ENCODE measurements around the gene SLC47A2.
A peak's percentile ranks its signal among the peaks of the same experiment; 100 is the strongest.

GRCh38 chr17:19744922-19745757 lies 28.8 kb upstream of the SLC47A2 start:
- peak; percentile 36; the same call in 1 of the 2 replicates for TF ChIP-seq CTCF (IDR thresholded peaks at IDR 0.05; ENCODE audit: low read depth, low read length)
- TF ChIP-seq EZH2phosphoT487 (IDR thresholded peaks at IDR 0.05; ENCODE audit: low read depth), result no peak
